ENCODE measurements around the gene PLCXD3. TPM values are rescaled to one million over a fixed set of nuclear protein-coding genes. Genes with fewer than 3 reads are reported as not detected.

PLCXD3 gene
- total RNA-seq, 2 donors from 2014 or later: 1.1 to 3.5 TPM

DNA sequence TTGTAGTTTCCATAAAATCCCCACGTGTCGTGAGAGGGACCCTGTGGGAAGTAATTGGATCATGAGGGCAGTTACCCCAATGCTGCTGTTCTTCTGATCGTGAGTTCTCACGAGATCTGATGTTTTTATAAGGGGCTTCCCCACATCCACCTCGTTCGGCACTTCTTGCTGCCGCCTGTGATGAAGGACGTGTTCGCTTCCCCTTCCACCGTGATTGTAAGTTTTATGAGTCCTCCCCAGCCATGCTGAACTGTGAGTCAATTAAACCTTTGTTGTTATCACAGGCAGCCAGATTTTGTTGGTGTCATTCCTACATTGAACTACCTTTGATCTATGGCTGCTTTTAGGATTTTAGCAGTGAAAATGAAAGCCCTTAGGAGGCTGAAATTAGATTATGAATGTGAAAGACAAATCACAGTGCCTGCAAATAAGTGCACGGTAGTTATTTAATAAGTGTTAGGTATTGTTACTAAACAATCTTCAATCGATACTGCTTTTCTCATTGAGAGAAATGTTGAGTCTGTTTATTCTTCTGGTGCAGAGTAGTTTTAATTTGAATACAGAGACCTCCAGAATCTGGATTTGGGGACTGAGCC is 229.1 kb downstream of the PLCXD3 start:
- intact Hi-C loops (cut with DNase I): no loop called here
- Histone ChIP-seq H3K27me3 (replicated peaks; ENCODE audit: insufficient read depth) (no peaks in the 10 kb centered on the region), H3K4me3 (no peak overlapping the region), H3K27ac (no peak overlapping the region), H3K36me3 (no peaks in the 10 kb centered on the region), H3K4me1 (replicated peaks) (no peaks in the 10 kb centered on the region), H3K9me3 (no peaks in the 10 kb centered on the region)
- TF ChIP-seq, protein P1, sequence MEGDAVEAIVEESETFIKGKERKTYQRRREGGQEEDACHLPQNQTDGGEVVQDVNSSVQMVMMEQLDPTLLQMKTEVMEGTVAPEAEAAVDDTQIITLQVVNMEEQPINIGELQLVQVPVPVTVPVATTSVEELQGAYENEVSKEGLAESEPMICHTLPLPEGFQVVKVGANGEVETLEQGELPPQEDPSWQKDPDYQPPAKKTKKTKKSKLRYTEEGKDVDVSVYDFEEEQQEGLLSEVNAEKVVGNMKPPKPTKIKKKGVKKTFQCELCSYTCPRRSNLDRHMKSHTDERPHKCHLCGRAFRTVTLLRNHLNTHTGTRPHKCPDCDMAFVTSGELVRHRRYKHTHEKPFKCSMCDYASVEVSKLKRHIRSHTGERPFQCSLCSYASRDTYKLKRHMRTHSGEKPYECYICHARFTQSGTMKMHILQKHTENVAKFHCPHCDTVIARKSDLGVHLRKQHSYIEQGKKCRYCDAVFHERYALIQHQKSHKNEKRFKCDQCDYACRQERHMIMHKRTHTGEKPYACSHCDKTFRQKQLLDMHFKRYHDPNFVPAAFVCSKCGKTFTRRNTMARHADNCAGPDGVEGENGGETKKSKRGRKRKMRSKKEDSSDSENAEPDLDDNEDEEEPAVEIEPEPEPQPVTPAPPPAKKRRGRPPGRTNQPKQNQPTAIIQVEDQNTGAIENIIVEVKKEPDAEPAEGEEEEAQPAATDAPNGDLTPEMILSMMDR (IDR thresholded peaks at IDR 0.05): no peak
- TF ChIP-seq POLR2AphosphoS5 (IDR thresholded peaks at IDR 0.05) (no peak), POLR2A (IDR thresholded peaks at IDR 0.05) (no peak)
- 27% methylated on average over 12 of the region's 12 CpGs for WGBS
- DNase-seq (ENCODE audit: low spot score): no peak

DNA sequence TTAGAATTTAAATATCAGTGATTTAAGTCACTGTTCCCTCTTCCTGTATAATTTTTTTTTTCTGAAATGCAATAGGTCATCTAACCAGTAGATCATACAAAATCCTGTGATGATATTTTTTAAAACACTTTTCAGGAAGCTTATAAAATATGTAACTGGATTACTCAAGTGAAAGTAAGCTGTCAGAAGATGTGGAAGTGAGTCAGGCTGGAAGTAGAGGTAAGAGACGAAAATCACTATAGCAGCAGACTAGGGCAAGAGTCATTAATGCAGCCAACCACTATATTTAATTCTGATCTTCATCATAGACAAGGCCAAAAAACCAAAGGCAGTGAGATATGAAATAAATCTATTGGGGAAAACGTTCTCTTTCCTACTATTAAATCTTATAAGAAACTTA is 231.4 kb downstream of the PLCXD3 start:
- intact Hi-C loops (cut with DNase I): no loop called here
- H3K4me3 ChIP-seq: no peak overlapping the region
- no peak for TF ChIP-seq POLR2A (IDR thresholded peaks at IDR 0.05)
- TF ChIP-seq POLR2AphosphoS5 (IDR thresholded peaks at IDR 0.05): no peak
- TF ChIP-seq, protein P1 (IDR thresholded peaks at IDR 0.05): no peak
- H3K4me1 ChIP-seq (replicated peaks): no peaks in the 10 kb centered on the region
- DNase-seq (ENCODE audit: low spot score): no peak
- no peaks in the 10 kb centered on the region for H3K9me3 ChIP-seq
- no peaks in the 10 kb centered on the region for H3K27me3 ChIP-seq (replicated peaks; ENCODE audit: insufficient read depth)
- H3K36me3 ChIP-seq: no peaks in the 10 kb centered on the region
- WGBS: 80% methylated on average over 2 of the region's 2 CpGs
- H3K27ac ChIP-seq: no peak overlapping the region

DNA sequence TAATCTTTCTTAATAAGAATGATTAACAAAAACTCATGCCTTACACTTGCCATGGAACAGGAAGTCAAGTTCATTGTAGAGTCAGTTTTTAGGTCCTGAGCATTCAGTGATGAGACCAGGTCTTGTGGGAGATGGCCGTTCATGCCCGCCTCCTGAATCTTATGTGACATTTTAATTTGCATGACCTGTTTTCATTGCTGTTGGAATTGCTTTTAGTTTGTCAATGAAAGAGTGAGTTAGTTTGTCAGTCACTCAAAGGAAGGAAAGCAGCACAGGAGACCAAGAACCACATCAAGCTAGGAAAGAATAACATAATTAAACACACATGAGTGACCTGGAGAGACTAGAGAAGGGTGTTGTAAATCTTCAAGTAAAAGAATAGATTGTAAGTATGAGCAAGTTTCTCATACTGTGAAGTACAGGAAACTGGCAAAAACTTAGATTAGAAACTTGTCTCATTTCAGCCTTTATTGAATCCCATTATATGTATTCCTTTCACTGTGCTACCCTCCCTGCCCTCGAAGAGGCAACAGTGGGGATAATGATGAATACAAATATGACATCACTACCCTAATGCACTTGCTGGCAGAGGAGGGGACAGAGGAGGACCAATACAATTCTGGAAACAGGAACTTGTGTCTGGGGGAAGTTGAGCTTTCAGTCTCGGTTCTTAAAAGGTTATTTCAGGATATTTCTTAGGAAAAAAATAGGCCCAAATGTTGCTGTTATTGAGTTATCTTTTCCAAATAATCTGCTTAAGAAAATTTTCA is 232.7 kb downstream of the PLCXD3 start:
- Histone ChIP-seq H3K36me3 (no peaks in the 10 kb centered on the region), H3K9me3 (no peaks in the 10 kb centered on the region), H3K4me3 (no peak overlapping the region), H3K4me1 (replicated peaks) (no peaks in the 10 kb centered on the region), H3K27ac (no peak overlapping the region), H3K27me3 (replicated peaks; ENCODE audit: insufficient read depth) (no peaks in the 10 kb centered on the region)
- intact Hi-C loops (cut with DNase I): no loop called here
- DNase-seq (ENCODE audit: low spot score): no peak
- 53% methylated on average over 4 of the region's 4 CpGs for WGBS
- TF ChIP-seq POLR2A (IDR thresholded peaks at IDR 0.05) (no peak), POLR2AphosphoS5 (IDR thresholded peaks at IDR 0.05) (no peak)
- TF ChIP-seq, protein P1 (IDR thresholded peaks at IDR 0.05): no peak

DNA sequence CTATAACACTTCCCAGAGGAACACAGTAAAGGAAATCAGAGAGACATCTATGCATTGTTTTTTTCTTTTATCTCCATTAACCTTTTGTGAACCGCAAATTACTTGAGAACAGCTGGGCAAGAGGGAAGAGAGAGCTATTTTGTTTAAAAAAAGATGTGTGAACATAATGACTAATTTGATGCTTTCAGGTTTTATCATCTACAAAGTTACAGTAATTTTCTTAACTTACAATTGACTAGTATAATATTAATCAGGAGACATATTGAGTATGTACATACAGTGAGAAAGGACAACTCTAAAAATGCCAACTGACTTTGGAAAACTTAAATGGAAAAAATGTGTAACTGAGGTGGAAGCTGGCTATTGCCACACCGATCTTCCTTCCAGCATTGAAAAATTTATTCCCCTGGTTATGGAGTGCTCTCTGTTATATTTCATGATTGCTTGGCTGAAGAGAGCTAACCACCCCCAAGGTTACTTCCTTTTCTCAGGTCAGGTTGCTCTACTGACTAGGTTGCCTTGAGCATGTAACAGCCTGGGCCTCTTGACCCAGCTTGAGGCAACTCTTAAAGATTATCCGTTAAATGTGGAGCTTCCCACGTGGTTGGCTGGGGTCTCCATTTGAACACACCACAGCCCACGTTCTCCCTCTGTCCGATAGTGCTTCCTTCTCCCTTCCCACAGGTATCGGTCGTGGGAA is 234.4 kb downstream of the PLCXD3 start:
- no peak overlapping the region for H3K4me3 ChIP-seq
- 80% methylated on average over 8 of the region's 8 CpGs for WGBS
- no peak overlapping the region for H3K27ac ChIP-seq
- H3K27me3 ChIP-seq (replicated peaks; ENCODE audit: insufficient read depth): no peaks in the 10 kb centered on the region
- no peak for TF ChIP-seq POLR2AphosphoS5 (IDR thresholded peaks at IDR 0.05)
- TF ChIP-seq, protein P1 (IDR thresholded peaks at IDR 0.05): no peak
- no peak for TF ChIP-seq POLR2A (IDR thresholded peaks at IDR 0.05)
- no peak for DNase-seq (ENCODE audit: low spot score)
- intact Hi-C loops (cut with DNase I): no loop called here
- no peaks in the 10 kb centered on the region for H3K36me3 ChIP-seq
- H3K9me3 ChIP-seq: no peaks in the 10 kb centered on the region
- H3K4me1 ChIP-seq (replicated peaks): no peaks in the 10 kb centered on the region

Measured in prostate gland (tissue), 2 donors.